Fibroblast of the aortic adventitia (primary cell): Measurements from ENCODE around the gene SFXN5. TPM values are rescaled to one million over a fixed set of nuclear protein-coding genes. Genes with fewer than 3 reads are reported as not detected.
A peak's percentile ranks its signal among the peaks of the same experiment; 100 is the strongest.

Experiments used
- DNase-seq: peaks from one replicate; pipeline ENCODE4 v3.0.0-alpha.2; 2010; ENCODE audit warnings: low read depth
- H3K4me3 ChIP-seq: 2 replicates; pipeline ENCODE4 v1.5.1; 2011; ENCODE audit warnings: low read depth, mild to moderate bottlenecking, control low read depth, low read length, moderate library complexity
- total RNA-seq: library from RNA; depleted of rRNA; stranded (reverse); fragments of >200 nt; gene quantifications from 2 replicates; pipeline ENCODE4 v1.2.3, GENCODE V29; 2012; ENCODE audit warnings: low replicate concordance
- TF ChIP-seq, protein P1 (sequence below): IDR thresholded peaks from 2 replicates; pipeline ENCODE4 v1.5.1; 2011; ENCODE audit warnings: mild to moderate bottlenecking, low read length, control low read depth, inconsistent platforms; ENCODE audit not compliant: insufficient read depth

The SFXN5 gene
- total RNA-seq, 1 donor: 19.0 TPM

- no peak for DNase-seq
- H3K4me3 ChIP-seq: no peak overlapping the region
- TF ChIP-seq, protein P1, sequence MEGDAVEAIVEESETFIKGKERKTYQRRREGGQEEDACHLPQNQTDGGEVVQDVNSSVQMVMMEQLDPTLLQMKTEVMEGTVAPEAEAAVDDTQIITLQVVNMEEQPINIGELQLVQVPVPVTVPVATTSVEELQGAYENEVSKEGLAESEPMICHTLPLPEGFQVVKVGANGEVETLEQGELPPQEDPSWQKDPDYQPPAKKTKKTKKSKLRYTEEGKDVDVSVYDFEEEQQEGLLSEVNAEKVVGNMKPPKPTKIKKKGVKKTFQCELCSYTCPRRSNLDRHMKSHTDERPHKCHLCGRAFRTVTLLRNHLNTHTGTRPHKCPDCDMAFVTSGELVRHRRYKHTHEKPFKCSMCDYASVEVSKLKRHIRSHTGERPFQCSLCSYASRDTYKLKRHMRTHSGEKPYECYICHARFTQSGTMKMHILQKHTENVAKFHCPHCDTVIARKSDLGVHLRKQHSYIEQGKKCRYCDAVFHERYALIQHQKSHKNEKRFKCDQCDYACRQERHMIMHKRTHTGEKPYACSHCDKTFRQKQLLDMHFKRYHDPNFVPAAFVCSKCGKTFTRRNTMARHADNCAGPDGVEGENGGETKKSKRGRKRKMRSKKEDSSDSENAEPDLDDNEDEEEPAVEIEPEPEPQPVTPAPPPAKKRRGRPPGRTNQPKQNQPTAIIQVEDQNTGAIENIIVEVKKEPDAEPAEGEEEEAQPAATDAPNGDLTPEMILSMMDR: no peak
Measured at GRCh38 chr2:72985891-72986683, 85.4 kb downstream of the SFXN5 start.

DNA sequence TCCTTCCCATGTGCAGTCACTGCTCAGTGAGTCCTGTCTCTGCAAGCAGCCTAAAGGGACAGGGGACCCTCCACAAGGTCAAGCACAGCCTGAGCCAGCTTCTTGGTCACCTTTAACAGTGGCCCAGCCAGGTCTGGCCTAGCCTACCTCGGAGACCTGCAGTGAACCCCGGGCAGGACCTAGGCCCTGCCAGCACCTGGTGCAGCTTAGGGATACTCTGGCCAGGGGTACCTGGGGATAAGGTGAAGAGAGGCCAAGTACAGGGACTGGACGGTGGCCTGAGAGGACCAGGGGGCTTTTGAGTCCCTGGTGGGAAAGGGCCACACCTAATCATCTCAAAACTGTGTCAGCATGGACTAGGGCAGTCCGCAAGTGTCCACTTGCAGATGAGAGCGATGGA is 86.4 kb downstream of the SFXN5 start:
- H3K4me3 ChIP-seq: no peak overlapping the region
- TF ChIP-seq, protein P1: no peak
- DNase-seq: no peak

DNA sequence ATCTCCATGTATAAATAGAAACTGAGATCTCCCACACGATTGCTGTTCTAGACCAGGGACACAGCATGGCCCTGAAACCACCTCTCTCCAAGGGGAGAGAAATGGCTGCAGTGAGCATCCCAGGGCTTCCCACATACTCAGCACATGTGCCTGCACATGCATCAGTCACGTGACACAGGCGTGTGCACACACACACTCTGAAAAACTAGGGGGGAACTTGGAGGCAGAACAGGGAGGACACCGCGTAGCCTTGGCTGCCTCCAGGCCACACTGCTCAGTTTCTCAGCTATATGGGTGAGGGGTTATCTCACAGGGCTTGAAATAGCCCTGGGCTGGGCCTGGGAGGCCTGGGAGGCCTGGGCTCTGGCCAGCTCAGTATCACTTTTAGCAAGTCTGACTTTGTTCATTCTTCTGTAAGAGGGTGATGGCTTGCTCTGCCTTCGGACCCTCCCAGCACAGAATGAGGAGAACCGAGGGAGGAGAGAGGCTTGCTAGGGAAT is 87.3 kb downstream of the SFXN5 start:
- no peak overlapping the region for H3K4me3 ChIP-seq
- DNase-seq: peak; percentile 58
- TF ChIP-seq, protein P1: no peak

DNA sequence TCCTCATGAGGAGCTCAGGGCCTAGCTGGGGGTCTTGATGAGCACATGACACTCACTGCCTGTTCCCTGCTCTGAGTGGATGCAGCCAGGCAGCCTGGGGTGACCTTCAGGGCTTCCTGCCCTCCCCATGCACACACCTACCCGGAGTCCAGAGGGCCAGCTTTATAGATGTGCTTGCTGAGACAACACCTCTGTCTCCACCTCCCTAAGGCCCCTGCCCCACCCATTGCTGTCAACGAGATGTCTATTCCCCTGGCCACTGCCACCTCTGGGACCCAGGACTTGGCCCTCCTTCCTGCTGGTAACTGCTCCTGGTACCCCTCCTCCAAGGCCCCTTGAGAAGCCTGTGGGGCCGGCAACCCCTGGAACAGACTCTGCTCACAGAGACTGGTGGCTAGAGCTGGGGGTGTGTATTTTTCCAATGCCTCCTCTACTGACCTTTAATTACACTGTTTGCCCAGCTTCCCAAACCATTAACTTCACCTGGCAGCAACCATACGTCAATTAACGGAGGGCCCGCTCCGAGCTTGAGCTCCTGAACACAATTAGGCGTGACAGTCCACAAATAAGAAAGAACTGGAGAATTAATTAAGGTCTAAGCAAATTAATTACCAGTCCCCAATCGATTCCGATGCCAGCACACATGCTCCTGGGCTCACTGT is 87.9 kb downstream of the SFXN5 start:
- TF ChIP-seq, protein P1: no peak
- H3K4me3 ChIP-seq: no peak overlapping the region
- DNase-seq: no peak

GRCh38 chr2:72982781-72983499 is 88.6 kb downstream of the SFXN5 start:
- no peak overlapping the region for H3K4me3 ChIP-seq
- DNase-seq: no peak
- TF ChIP-seq, protein P1: no peak

GRCh38 chr2:72982219-72982618 is 89.3 kb downstream of the SFXN5 start:
- TF ChIP-seq, protein P1: no peak
- H3K4me3 ChIP-seq: no peak overlapping the region
- no peak for DNase-seq
